ENCODE results near the gene PROM2.

PROM2 gene

DNA sequence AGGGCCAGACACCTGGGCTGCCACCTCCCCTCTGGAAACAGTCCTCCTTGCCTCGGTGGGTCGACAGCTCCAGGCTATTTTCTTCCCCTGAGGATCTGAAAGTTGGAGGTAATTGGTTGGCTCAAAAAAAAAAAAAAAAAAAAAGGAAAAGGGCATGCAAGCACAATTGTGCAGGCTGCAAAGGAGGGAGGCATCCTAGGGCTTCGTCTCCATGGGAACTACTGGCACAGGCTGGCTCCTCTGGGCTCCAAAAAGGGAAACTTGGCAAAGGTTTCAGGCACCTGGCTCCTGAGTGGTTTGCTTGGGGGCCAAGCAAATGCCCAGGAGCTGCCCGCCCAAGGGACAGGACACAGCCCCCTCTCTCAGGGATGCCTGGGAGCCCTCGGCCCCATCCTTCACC is 21.8 kb downstream of the PROM2 start:
- TF ChIP-seq, protein P1, sequence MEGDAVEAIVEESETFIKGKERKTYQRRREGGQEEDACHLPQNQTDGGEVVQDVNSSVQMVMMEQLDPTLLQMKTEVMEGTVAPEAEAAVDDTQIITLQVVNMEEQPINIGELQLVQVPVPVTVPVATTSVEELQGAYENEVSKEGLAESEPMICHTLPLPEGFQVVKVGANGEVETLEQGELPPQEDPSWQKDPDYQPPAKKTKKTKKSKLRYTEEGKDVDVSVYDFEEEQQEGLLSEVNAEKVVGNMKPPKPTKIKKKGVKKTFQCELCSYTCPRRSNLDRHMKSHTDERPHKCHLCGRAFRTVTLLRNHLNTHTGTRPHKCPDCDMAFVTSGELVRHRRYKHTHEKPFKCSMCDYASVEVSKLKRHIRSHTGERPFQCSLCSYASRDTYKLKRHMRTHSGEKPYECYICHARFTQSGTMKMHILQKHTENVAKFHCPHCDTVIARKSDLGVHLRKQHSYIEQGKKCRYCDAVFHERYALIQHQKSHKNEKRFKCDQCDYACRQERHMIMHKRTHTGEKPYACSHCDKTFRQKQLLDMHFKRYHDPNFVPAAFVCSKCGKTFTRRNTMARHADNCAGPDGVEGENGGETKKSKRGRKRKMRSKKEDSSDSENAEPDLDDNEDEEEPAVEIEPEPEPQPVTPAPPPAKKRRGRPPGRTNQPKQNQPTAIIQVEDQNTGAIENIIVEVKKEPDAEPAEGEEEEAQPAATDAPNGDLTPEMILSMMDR (IDR thresholded peaks at IDR 0.05; ENCODE audit: borderline replicate concordance, insufficient read depth, low read depth, low read length) = no peak
- H3K4me3 ChIP-seq (ENCODE audit: low read depth, low read length) = no peak overlapping the region

DNA sequence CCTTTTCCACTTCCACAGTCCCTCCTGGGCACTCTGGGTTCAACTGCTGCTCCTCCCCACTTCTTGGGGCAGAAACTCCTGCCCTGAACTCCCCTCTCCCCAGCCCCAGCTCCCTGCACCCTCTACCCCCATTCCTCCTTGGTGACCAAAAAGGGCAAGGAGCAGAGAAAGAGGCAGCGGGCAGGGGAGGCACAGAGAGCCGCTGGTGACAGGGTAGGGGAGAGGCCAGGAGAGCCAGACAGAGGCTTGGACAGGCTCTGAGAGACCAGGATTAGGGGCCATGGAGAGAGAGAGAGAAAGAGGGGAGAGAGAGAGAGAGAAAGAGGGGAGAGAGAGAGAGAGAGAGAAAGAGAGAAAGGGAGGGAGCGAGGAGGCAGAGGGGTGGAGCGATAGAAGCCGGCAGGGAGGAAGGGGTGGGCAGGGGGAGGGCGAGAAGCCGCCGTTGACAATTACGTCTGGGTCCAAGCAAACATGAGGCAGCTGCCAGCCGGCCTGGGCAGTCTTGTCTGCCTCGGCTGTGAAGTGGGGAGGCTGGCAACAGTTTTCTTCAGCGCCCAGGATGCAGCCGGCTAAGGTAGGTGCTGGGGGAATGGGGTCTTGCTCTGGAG is 22.7 kb downstream of the PROM2 start, which contains the start of gene KCNIP3:
Gene KCNIP3, plus strand, starts transcription at position 468 of the 608 bp plus-strand sequence. Its CDS starts 92 bp downstream, at position 560.
- no peak within 1 kb of the TSS for H3K4me3 ChIP-seq (ENCODE audit: low read depth, low read length)

DNA sequence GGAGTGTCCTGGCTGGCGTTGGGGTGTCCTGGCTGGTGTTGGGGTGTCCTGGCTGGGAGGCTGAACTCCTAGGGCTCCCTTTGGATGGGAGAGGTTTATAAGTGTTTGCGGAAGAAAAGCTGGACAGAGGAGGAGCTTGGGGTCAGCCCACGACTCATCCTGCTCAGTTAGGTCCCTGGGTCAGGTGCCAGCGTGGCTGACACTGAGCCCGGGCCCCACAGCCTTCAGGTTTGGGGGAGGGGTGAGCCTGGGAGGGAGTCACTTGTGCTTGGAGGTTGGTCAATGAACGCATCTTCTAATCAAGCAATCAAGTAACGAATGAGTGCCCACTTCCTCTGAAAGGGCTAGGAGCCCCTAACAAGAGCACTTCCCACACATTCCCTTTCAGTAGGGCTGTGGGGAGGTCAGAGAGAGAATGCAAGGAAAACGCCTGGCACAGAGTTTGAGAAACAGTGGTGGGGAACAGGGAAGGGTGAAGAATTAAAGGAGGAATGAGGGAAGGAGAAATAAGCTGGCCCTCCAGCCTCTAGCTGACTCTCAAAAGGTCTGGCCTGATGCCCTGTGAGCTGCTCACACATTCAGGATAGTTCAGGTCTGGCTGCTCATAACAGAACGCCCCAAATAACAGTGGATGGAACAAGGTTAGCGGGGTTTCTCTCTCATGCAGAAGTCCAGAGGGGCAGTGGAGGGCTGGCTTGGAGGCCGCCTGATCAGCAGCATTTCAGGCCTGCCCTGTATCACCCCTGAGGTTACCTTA is 23.6 kb downstream of the PROM2 start:
- no peak overlapping the region for H3K4me3 ChIP-seq (ENCODE audit: low read depth, low read length)
- TF ChIP-seq, protein P1 (IDR thresholded peaks at IDR 0.05; ENCODE audit: borderline replicate concordance, insufficient read depth, low read depth, low read length) = no peak

More for the DNA sequence above, 22.7 kb downstream of the PROM2 start, which contains the start of gene KCNIP3:
- TF ChIP-seq, protein P1 (IDR thresholded peaks at IDR 0.05; ENCODE audit: borderline replicate concordance, insufficient read depth, low read depth, low read length) = no peak

DNA sequence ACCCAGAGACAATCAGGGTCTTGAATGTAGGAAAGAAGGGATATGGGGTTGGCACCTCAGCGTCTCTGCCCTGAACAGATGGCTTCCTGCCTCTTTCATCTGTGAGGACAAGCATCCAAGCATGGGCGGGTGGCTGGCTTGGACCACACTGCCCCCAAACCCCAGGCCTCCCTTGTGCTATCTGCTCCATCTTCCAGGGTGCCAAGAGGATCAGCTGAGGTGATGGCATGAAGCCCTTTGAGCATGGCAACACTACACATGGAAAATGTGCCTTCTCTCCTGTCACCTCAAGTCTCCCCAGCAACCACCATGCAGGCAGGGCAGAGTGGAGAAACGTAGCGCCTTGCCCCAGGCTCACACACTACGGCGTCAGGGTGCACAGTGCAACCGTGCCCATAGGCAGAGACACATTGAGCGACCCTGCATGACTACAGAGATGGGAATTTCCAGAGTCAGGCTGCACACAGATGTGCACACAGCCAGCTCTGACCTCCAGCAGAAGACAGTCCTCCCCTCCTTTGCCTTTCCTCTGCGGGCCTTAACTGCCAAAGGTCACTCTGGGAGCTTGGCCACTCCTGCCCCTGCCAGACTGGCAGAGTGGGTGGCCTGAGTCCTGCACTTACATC is 24.4 kb downstream of the PROM2 start:
- H3K4me3 ChIP-seq (ENCODE audit: low read depth, low read length) = no peak overlapping the region
- TF ChIP-seq, protein P1 (IDR thresholded peaks at IDR 0.05; ENCODE audit: borderline replicate concordance, insufficient read depth, low read depth, low read length) = no peak

DNA sequence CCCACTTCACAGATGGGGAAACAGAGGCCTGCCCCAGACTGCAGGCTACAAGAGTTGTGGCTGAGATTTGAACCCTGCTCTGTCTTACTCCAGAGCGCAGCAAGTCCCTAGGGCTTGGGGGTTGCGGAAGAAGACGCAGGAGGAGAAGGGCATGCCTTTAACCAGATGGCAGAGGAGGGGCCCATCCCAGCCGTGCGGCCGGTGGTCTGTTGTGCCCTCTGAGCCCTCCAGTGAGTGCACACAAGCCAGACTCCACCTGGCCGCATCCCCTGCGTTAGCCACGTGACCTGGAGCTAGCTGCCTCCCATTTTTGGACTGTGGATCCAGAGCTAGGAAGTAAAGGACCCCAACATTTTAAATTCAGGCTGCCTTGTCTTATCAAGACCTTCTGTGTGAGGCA is 25.7 kb downstream of the PROM2 start:
- TF ChIP-seq, protein P1 (IDR thresholded peaks at IDR 0.05; ENCODE audit: borderline replicate concordance, insufficient read depth, low read depth, low read length) = no peak
- no peak overlapping the region for H3K4me3 ChIP-seq (ENCODE audit: low read depth, low read length)

GRCh38 chr2:95300450-95300849 is 26.2 kb downstream of the PROM2 start:
- H3K4me3 ChIP-seq (ENCODE audit: low read depth, low read length) = no peak overlapping the region
- TF ChIP-seq, protein P1 (IDR thresholded peaks at IDR 0.05; ENCODE audit: borderline replicate concordance, insufficient read depth, low read depth, low read length) = no peak

Data from GM12875 (cell line).